ENCODE results near the gene CP. TPM values are rescaled to one million over a fixed set of nuclear protein-coding genes. Genes with fewer than 3 reads are reported as not detected.

CP gene
- total and polyA plus RNA-seq, 2 of the 13 experiments (the other 11 are each of a cell fraction or from before 2014, with no cell fraction given) = 42.6 to 789 TPM

GRCh38 chr3:149129326-149130205 is 92.1 kb downstream of the CP start, which contains the start of gene HPS3 (continued):
- TF ChIP-seq ZNF563 (CRISPR knock-in tag; IDR thresholded peaks at IDR 0.05) = peak; percentile 74
- 0 out of 2 replicates have a peak, but pooled peaks have one; percentile 44 for TF ChIP-seq ZBTB7A (CRISPR knock-in tag; IDR thresholded peaks at IDR 0.05)
- no peak for TF ChIP-seq KAT2B (IDR thresholded peaks at IDR 0.05; ENCODE audit: borderline replicate concordance, low read depth, low read length)
- peak; percentile 79 for TF ChIP-seq MXD4 (CRISPR knock-in tag; IDR thresholded peaks at IDR 0.05)
- no peak; the same call in 1 of the 2 replicates for TF ChIP-seq ERF (CRISPR knock-in tag; IDR thresholded peaks at IDR 0.05)
- TF ChIP-seq REXO4 (CRISPR knock-in tag; IDR thresholded peaks at IDR 0.05; ENCODE audit: borderline replicate concordance) = no peak
- no peak; the same call in 1 of the 2 replicates for TF ChIP-seq GFI1 (CRISPR knock-in tag; IDR thresholded peaks at IDR 0.05; ENCODE audit: borderline replicate concordance)
- TF ChIP-seq LBX2 (CRISPR knock-in tag; IDR thresholded peaks at IDR 0.05; ENCODE audit: borderline replicate concordance) = peak; percentile 41
- no peak for TF ChIP-seq NR2F6 (IDR thresholded peaks at IDR 0.05)
- no peak for TF ChIP-seq NR2F6 (CRISPR knock-in tag; IDR thresholded peaks at IDR 0.05)
- TF ChIP-seq ZSCAN30 (CRISPR knock-in tag; IDR thresholded peaks at IDR 0.05) = no peak
- peak; percentile 87; the same call in 1 of the 2 replicates for TF ChIP-seq ZNF333 (CRISPR knock-in tag; IDR thresholded peaks at IDR 0.05; ENCODE audit: borderline replicate concordance)
- TF ChIP-seq ZBTB49 (CRISPR knock-in tag; IDR thresholded peaks at IDR 0.05; ENCODE audit: borderline replicate concordance) = no peak
- TF ChIP-seq PCBP1 (IDR thresholded peaks at IDR 0.05; ENCODE audit: borderline replicate concordance, low read depth, low read length) = 0 out of 2 replicates have a peak, but pooled peaks have one; percentile 21
- TF ChIP-seq PHF21A (CRISPR knock-in tag; IDR thresholded peaks at IDR 0.05) = 0 out of 2 replicates have a peak, but pooled peaks have one; percentile 40
- peak; percentile 59; the same call in 1 of the 2 replicates for TF ChIP-seq ZNF264 (CRISPR knock-in tag; IDR thresholded peaks at IDR 0.05)
- TF ChIP-seq ZNF709 (CRISPR knock-in tag; IDR thresholded peaks at IDR 0.05) = peak; percentile 60; the same call in 1 of the 2 replicates
- no peak for TF ChIP-seq GZF1 (CRISPR knock-in tag; IDR thresholded peaks at IDR 0.05)
- TF ChIP-seq GLI4 (CRISPR knock-in tag; IDR thresholded peaks at IDR 0.05; ENCODE audit: borderline replicate concordance) = no peak; the same call in 1 of the 2 replicates
- peak; percentile 50; the same call in 1 of the 2 replicates for TF ChIP-seq RNF2 (conservative IDR thresholded peaks at IDR 0.05; ENCODE audit: low read depth)
- peak; percentile 97 for TF ChIP-seq DRAP1 (CRISPR knock-in tag; IDR thresholded peaks at IDR 0.05)
- no peak; the same call in 1 of the 2 replicates for TF ChIP-seq CBX5 (CRISPR knock-in tag; IDR thresholded peaks at IDR 0.05; ENCODE audit: borderline replicate concordance)
- no peak for TF ChIP-seq IKZF1 (IDR thresholded peaks at IDR 0.05)
- TF ChIP-seq ZNF10 (CRISPR knock-in tag; IDR thresholded peaks at IDR 0.05; ENCODE audit: borderline replicate concordance, low read depth) = no peak

All from HepG2 (cell line).